B cell (primary cell): Measurements from ENCODE around the gene ERMAP. TPM values are rescaled to one million over a fixed set of nuclear protein-coding genes. Genes with fewer than 3 reads are reported as not detected.

ENCODE experiments used
- ATAC-seq: fragments of 200-7000 bp; cut with Tn5 transposase; one replicate; pipeline ENCODE4 v1.10.0; 2021; ENCODE audit warnings: low read depth, mild to moderate bottlenecking, moderate number of reproducible peaks, moderate library complexity
- CTCF ChIA-PET: fragments of 350-600 bp; sonication (Branson Sonifier 250); formaldehyde crosslinking; loops from one replicate; lab custom pipeline; 2021; ENCODE audit warnings: antibody characterized with exemption, inconsistent platforms; lab: Charles Lee
- POLR2A ChIA-PET: fragments of 350-600 bp; sonication (Branson Sonifier 250); formaldehyde crosslinking; loops from one replicate; lab custom pipeline; 2021; ENCODE audit warnings: antibody characterized with exemption; lab: Charles Lee
- DNase-seq: peaks from one replicate; pipeline ENCODE4 v3.0.0; 2013
- H2AFZ ChIP-seq: 2 replicates; pipeline ENCODE4 v1.6.1; 2012; ENCODE audit warnings: mild to moderate bottlenecking, low read depth, low read length; ENCODE audit not compliant: insufficient read depth, poor library complexity, severe bottlenecking
- H3K27ac ChIP-seq, 2 donors: 1 replicate in 1 of 2; 2 replicates in 1 of 2; pipeline ENCODE4 v1.5.1; 2012 to 2013; ENCODE audit warnings: low read length in 2 of 2, mild to moderate bottlenecking in 2 of 2, moderate library complexity in 1 of 2
- H3K27me3 ChIP-seq, 4 experiments: fragments of 200-600 bp in 1 of 4; sonication (generic) in 1 of 4; replicated peaks in 1 of 4; 1 replicate in 2 of 4; 2 replicates in 2 of 4; pipeline versions ENCODE4 v1.6.1 to v1.7.0; 2013 to 2016; ENCODE audit warnings: low read length in 3 of 4, mild to moderate bottlenecking in 2 of 4, mixed read lengths in 1 of 4, moderate library complexity in 1 of 4; ENCODE audit not compliant: insufficient read depth in 4 of 4, control insufficient read depth in 3 of 4; ENCODE audit errors: control extremely low read depth in 1 of 4
- H3K36me3 ChIP-seq, 2 experiments: replicated peaks in 1 of 2; 1 replicate in 1 of 2; 2 replicates in 1 of 2; pipeline versions ENCODE4 v1.6.1 to v1.7.1; 2013; ENCODE audit warnings: low read length in 1 of 2; ENCODE audit not compliant: insufficient read depth in 2 of 2, control insufficient read depth in 1 of 2; ENCODE audit errors: control extremely low read depth in 1 of 2, extremely low read depth in 1 of 2
- H3K4me1 ChIP-seq, 2 donors: fragments of 200-600 bp in 1 of 2; sonication (generic) in 1 of 2; 1 replicate in 1 of 2; 2 replicates in 1 of 2; pipeline versions ENCODE4 v1.5.1 to v1.6.1; 2013 to 2017; ENCODE audit warnings: low read length in 2 of 2; ENCODE audit not compliant: control insufficient read depth in 2 of 2, insufficient read depth in 2 of 2
- H3K4me2 ChIP-seq: replicated peaks from 2 replicates; pipeline ENCODE3; 2012; ENCODE audit warnings: mild to moderate bottlenecking, low read depth, low read length; ENCODE audit not compliant: poor library complexity, severe bottlenecking
- H3K4me3 ChIP-seq, 5 experiments: fragments of 200-600 bp in 1 of 5; sonication (generic) in 1 of 5; 1 replicate in 3 of 5; 2 replicates in 2 of 5; pipeline versions ENCODE4 v1.5.1 to v1.7.0; 2011 to 2016; ENCODE audit warnings: low read length in 4 of 5, mild to moderate bottlenecking in 4 of 5, low read depth in 2 of 5, control low read depth in 1 of 5, moderate library complexity in 1 of 5; ENCODE audit not compliant: insufficient read depth in 1 of 5; ENCODE audit errors: control extremely low read depth in 1 of 5, extremely low read depth in 1 of 5
- H3K79me2 ChIP-seq: fragments of 200-600 bp; sonication (generic); one replicate; pipeline ENCODE4 v1.6.0; 2016; ENCODE audit warnings: low read length; ENCODE audit not compliant: control insufficient read depth, insufficient read depth
- H3K9ac ChIP-seq: fragments of 200-600 bp; sonication (generic); 2 replicates; pipeline ENCODE4 v1.6.1; 2017; ENCODE audit warnings: mild to moderate bottlenecking, low read length, moderate library complexity
- H3K9me3 ChIP-seq, 3 donors: one replicate each; pipeline versions ENCODE4 v1.6.1 to v1.7.1; 2013; ENCODE audit warnings: low read length in 2 of 3; ENCODE audit not compliant: control insufficient read depth in 2 of 3, insufficient read depth in 1 of 3; ENCODE audit errors: control extremely low read depth in 1 of 3
- H4K20me1 ChIP-seq: 2 replicates; pipeline ENCODE4 v1.6.0; 2012; ENCODE audit warnings: mild to moderate bottlenecking, low read length; ENCODE audit not compliant: insufficient read depth, control insufficient read depth, poor library complexity, severe bottlenecking
- H3K27ac Mint-ChIP-seq: one replicate; pipeline ENCODE4 v1.8.0; 2021; ENCODE audit warnings: mixed read lengths
- H3K27me3 Mint-ChIP-seq: one replicate; pipeline ENCODE4 v1.8.0; 2021; ENCODE audit warnings: mixed read lengths
- H3K4me1 Mint-ChIP-seq: one replicate; pipeline ENCODE4 v1.8.0; 2021; ENCODE audit warnings: mixed read lengths
- H3K4me3 Mint-ChIP-seq: one replicate; pipeline ENCODE4 v1.8.0; 2021; ENCODE audit warnings: mixed read lengths
- H3K9me3 Mint-ChIP-seq: one replicate; pipeline ENCODE4 v1.8.0; 2022; ENCODE audit warnings: mixed read lengths; ENCODE audit not compliant: insufficient read depth
- CTCF ChIP-seq: fragments of 200-600 bp; IDR thresholded peaks from one replicate; pipeline ENCODE4 v1.8.0; 2022; ENCODE audit warnings: antibody characterized with exemption, mild to moderate bottlenecking
- EZH2 ChIP-seq: IDR thresholded peaks from 2 replicates; pipeline ENCODE4 v1.6.1; 2012; ENCODE audit warnings: borderline replicate concordance, low read depth, mild to moderate bottlenecking, moderate library complexity, low read length; ENCODE audit not compliant: insufficient read depth, poor library complexity, severe bottlenecking
- WGBS: methylation state at CpG from one replicate; pipeline ENCODE4 v1.1.5; 2013; ENCODE audit warnings: missing lambda C conversion rate; ENCODE audit not compliant: insufficient coverage; 5-methylcytosine and 5-hydroxymethylcytosine counted together
- intact Hi-C: fragments of 100-400 bp; cut with micrococcal nuclease; formaldehyde crosslinking; loops from one replicate; pipeline ENCODE4 v1.10.0; 2022
- polyA plus RNA-seq: library from polyadenylated mRNA; depleted of rRNA; stranded (reverse); fragments of >200 nt; gene quantifications from 2 replicates; pipeline ENCODE4 v1.2.3, GENCODE V29; 2012
- total RNA-seq, 2 donors: library from RNA; stranded (reverse); fragments of 120-200 nt in 1 of 2; gene quantifications; 1 replicate in 1 of 2; 2 replicates in 1 of 2; pipeline versions ENCODE4 v1.2.3 to v1.2.4, GENCODE V29; 2013 to 2022

Gene ERMAP
- total and polyA plus RNA-seq, 2 donors (not counting 1 experiment from before 2014, with no cell fraction given), result 4.9 to 13.1 TPM

- Mint-ChIP-seq H3K27ac (no peak overlapping the region), H3K9me3 (no peaks in the 10 kb centered on the region), H3K27me3 (peaks cover 7% of the 10 kb centered on the region), H3K4me1 (no peaks in the 10 kb centered on the region), H3K4me3 (no peak overlapping the region)
- ChIA-PET POLR2A (no interaction called here), CTCF (no interaction called here)
- no peaks in the 10 kb centered on the region for H3K4me1 ChIP-seq
- no peak for DNase-seq
- H3K79me2 ChIP-seq, result no peaks in the 10 kb centered on the region
- no peaks in the 10 kb centered on the region for H3K36me3 ChIP-seq
- no peaks in the 10 kb centered on the region for H4K20me1 ChIP-seq
- no peak overlapping the region for H3K9ac ChIP-seq
- TF ChIP-seq EZH2, result no peak
- TF ChIP-seq CTCF, result no peak
- peaks cover 0 to under 1% (median 0%) of the 10 kb centered on the region in 3 donors for H3K9me3 ChIP-seq
- no peak overlapping the region for H3K27ac ChIP-seq
- H3K4me2 ChIP-seq, result no peak overlapping the region
- 91% methylated on average over 9 of the region's 16 CpGs for WGBS
- no peaks in the 10 kb centered on the region for H3K27me3 ChIP-seq
- intact Hi-C loops, result no loop called here
- no peak overlapping the region for H2AFZ ChIP-seq
- no peak overlapping the region for H3K4me3 ChIP-seq
- ATAC-seq, result no peak
Observed at GRCh38 chr1:42886046-42886739, 69.3 kb downstream of the ERMAP start.

GRCh38 chr1:42886800-42887199, 69.9 kb downstream of the ERMAP start:
- H3K27ac ChIP-seq, result no peak overlapping the region
- no peak for DNase-seq
- H3K36me3 ChIP-seq, result no peaks in the 10 kb centered on the region
- no peak for ATAC-seq
- WGBS, result 90% methylated on average over 21 of the region's 21 CpGs
- intact Hi-C loops, result no loop called here
- H4K20me1 ChIP-seq, result no peaks in the 10 kb centered on the region
- Mint-ChIP-seq H3K9me3 (no peaks in the 10 kb centered on the region), H3K4me3 (no peak overlapping the region), H3K27ac (no peak overlapping the region), H3K4me1 (no peaks in the 10 kb centered on the region), H3K27me3 (peaks cover 7% of the 10 kb centered on the region)
- H3K9ac ChIP-seq, result no peak overlapping the region
- H3K4me2 ChIP-seq, result no peak overlapping the region
- no peaks in the 10 kb centered on the region for H3K27me3 ChIP-seq
- H3K9me3 ChIP-seq, result no peaks in the 10 kb centered on the region
- ChIA-PET CTCF (no interaction called here), POLR2A (no interaction called here)
- no peaks in the 10 kb centered on the region for H3K79me2 ChIP-seq
- no peak for TF ChIP-seq EZH2
- TF ChIP-seq CTCF, result no peak
- no peaks in the 10 kb centered on the region for H3K4me1 ChIP-seq
- no peak overlapping the region for H2AFZ ChIP-seq
- H3K4me3 ChIP-seq, result no peak overlapping the region
